Parathyroid adenoma (tissue), 2 donors: ENCODE results near the gene GNLY.
"Not testable (repeated sequence)": the region's sequence is repeated elsewhere in the genome, so short reads cannot be mapped to it uniquely, and the experiment has no call there.

ENCODE experiments used
- H2AFZ ChIP-seq: fragments of 300-600 bp; sonication (generic); one replicate; pipeline ENCODE4 v1.7.0; 2017; ENCODE audit warnings: antibody characterized with exemption, mild to moderate bottlenecking
- H3K27ac ChIP-seq: fragments of 300-600 bp; sonication (generic); one replicate; pipeline ENCODE4 v1.7.0; 2017
- H3K27me3 ChIP-seq: fragments of 300-600 bp; sonication (generic); one replicate; pipeline ENCODE4 v1.7.0; 2017; ENCODE audit warnings: low read length; ENCODE audit not compliant: control insufficient read depth, insufficient read depth
- H3K36me3 ChIP-seq: fragments of 300-600 bp; sonication (generic); one replicate; pipeline ENCODE4 v1.7.0; 2017; ENCODE audit warnings: low read length; ENCODE audit not compliant: control insufficient read depth, insufficient read depth
- H3K4me1 ChIP-seq: fragments of 300-600 bp; sonication (generic); one replicate; pipeline ENCODE4 v1.7.0; 2017; ENCODE audit warnings: control low read depth
- H3K4me2 ChIP-seq: fragments of 300-600 bp; sonication (generic); one replicate; pipeline ENCODE4 v1.7.0; 2017; ENCODE audit warnings: low read length
- H3K4me3 ChIP-seq: fragments of 300-600 bp; sonication (generic); one replicate; pipeline ENCODE4 v1.7.0; 2017; ENCODE audit warnings: low read depth, low read length
- H3K79me2 ChIP-seq: fragments of 300-600 bp; sonication (generic); one replicate; pipeline ENCODE4 v1.7.0; 2017; ENCODE audit warnings: control low read depth
- H3K9ac ChIP-seq: fragments of 300-600 bp; sonication (generic); one replicate; pipeline ENCODE4 v1.7.0; 2017; ENCODE audit warnings: mild to moderate bottlenecking
- H3K9me3 ChIP-seq: fragments of 300-600 bp; sonication (generic); one replicate; pipeline ENCODE4 v1.7.0; 2017; ENCODE audit warnings: low read length; ENCODE audit not compliant: control insufficient read depth
- CTCF ChIP-seq: fragments of 300-600 bp; sonication (generic); IDR thresholded peaks from one replicate; pipeline ENCODE4 v1.7.0; 2017; ENCODE audit warnings: antibody characterized with exemption, mild to moderate bottlenecking
- donor health status: primary hyperparathyroidism.

The GNLY gene

GRCh38 chr2:85653996-85654395 lies 40.2 kb upstream of the GNLY start:
- no peaks in the 10 kb centered on the region for H3K4me1 ChIP-seq
- no peak for TF ChIP-seq CTCF
- H3K79me2 ChIP-seq, result no peaks in the 10 kb centered on the region
- no peaks in the 10 kb centered on the region for H3K27me3 ChIP-seq
- H3K9ac ChIP-seq, result no peak overlapping the region
- H2AFZ ChIP-seq, result no peak overlapping the region
- no peaks in the 10 kb centered on the region for H3K9me3 ChIP-seq
- no peak overlapping the region for H3K27ac ChIP-seq
- H3K4me2 ChIP-seq, result no peak overlapping the region
- no peaks in the 10 kb centered on the region for H3K36me3 ChIP-seq
- H3K4me3 ChIP-seq, result no peak overlapping the region

DNA sequence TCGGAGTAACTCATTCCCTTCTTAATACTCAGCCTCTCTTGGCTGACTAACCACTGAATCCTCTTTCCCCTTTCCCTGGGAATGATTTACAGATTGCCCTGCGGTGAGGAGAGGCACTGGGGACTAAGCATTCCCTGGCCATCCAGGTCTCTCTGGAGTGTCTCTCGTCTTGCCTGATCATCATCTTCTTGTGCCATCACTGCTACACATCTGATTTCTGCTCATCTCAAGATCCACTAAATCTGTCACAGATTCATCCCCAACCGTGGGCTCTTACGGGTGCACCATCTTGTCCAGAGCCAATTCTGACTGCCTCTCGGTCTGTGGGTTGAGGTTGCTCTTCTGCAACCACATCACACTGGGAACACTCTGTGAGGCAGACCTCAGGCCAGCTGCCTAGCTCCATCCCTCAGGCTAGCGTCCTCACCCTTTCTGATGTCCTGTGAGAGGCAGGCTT lies 38.2 kb upstream of the GNLY start:
- H3K4me2 ChIP-seq, result no peak overlapping the region
- H3K4me3 ChIP-seq, result no peak overlapping the region
- no peak for TF ChIP-seq CTCF
- no peaks in the 10 kb centered on the region for H3K9me3 ChIP-seq
- H3K27me3 ChIP-seq, result no peaks in the 10 kb centered on the region
- no peaks in the 10 kb centered on the region for H3K36me3 ChIP-seq
- no peak overlapping the region for H3K9ac ChIP-seq
- no peaks in the 10 kb centered on the region for H3K79me2 ChIP-seq
- H3K27ac ChIP-seq, result no peak overlapping the region
- no peak overlapping the region for H2AFZ ChIP-seq
- no peaks in the 10 kb centered on the region for H3K4me1 ChIP-seq

GRCh38 chr2:85656468-85656867 lies 37.7 kb upstream of the GNLY start:
- Histone ChIP-seq H3K36me3 (no peaks in the 10 kb centered on the region), H3K27ac (no peak overlapping the region)

GRCh38 chr2:85657399-85657798 lies 36.8 kb upstream of the GNLY start:
- not testable (repeated sequence) for H3K27ac ChIP-seq, H3K9me3 ChIP-seq, H3K4me3 ChIP-seq, H3K4me2 ChIP-seq, H3K27me3 ChIP-seq, H3K9ac ChIP-seq, H3K4me1 ChIP-seq, H3K36me3 ChIP-seq, H3K79me2 ChIP-seq, H2AFZ ChIP-seq

More at GRCh38 chr2:85656468-85656867, 37.7 kb upstream of the GNLY start:
- no peaks in the 10 kb centered on the region for H3K4me1 ChIP-seq
- H3K9me3 ChIP-seq, result no peaks in the 10 kb centered on the region
- H3K79me2 ChIP-seq, result no peaks in the 10 kb centered on the region
- no peak overlapping the region for H3K9ac ChIP-seq
- H3K4me2 ChIP-seq, result no peak overlapping the region
- no peak overlapping the region for H3K4me3 ChIP-seq
- H2AFZ ChIP-seq, result no peak overlapping the region
- no peaks in the 10 kb centered on the region for H3K27me3 ChIP-seq
- no peak for TF ChIP-seq CTCF

- Histone ChIP-seq H3K9ac (no peak overlapping the region), H3K4me1 (no peaks in the 10 kb centered on the region), H3K4me3 (no peak overlapping the region), H3K9me3 (no peaks in the 10 kb centered on the region), H2AFZ (no peak overlapping the region), H3K79me2 (no peaks in the 10 kb centered on the region), H3K36me3 (no peaks in the 10 kb centered on the region), H3K27me3 (no peaks in the 10 kb centered on the region), H3K27ac (no peak overlapping the region), H3K4me2 (no peak overlapping the region)
- no peak for TF ChIP-seq CTCF
Observed at GRCh38 chr2:85659324-85659981, 34.7 kb upstream of the GNLY start.

- H3K4me1 ChIP-seq, H3K27ac ChIP-seq, H3K79me2 ChIP-seq, H3K9ac ChIP-seq, H2AFZ ChIP-seq, H3K27me3 ChIP-seq, H3K9me3 ChIP-seq, H3K36me3 ChIP-seq, H3K4me3 ChIP-seq, H3K4me2 ChIP-seq: not testable (repeated sequence)
Observed at GRCh38 chr2:85660301-85660700, 33.9 kb upstream of the GNLY start.
